IPS-11a (cell line): Measurements from ENCODE around the gene MAST4.
A peak's percentile ranks its signal among the peaks of the same experiment; 100 is the strongest.

Experiments
- H3K4me3 ChIP-seq: one replicate; pipeline ENCODE4 v1.5.1; 2013; ENCODE audit warnings: low read depth, low read length, control low read depth

Gene MAST4

DNA sequence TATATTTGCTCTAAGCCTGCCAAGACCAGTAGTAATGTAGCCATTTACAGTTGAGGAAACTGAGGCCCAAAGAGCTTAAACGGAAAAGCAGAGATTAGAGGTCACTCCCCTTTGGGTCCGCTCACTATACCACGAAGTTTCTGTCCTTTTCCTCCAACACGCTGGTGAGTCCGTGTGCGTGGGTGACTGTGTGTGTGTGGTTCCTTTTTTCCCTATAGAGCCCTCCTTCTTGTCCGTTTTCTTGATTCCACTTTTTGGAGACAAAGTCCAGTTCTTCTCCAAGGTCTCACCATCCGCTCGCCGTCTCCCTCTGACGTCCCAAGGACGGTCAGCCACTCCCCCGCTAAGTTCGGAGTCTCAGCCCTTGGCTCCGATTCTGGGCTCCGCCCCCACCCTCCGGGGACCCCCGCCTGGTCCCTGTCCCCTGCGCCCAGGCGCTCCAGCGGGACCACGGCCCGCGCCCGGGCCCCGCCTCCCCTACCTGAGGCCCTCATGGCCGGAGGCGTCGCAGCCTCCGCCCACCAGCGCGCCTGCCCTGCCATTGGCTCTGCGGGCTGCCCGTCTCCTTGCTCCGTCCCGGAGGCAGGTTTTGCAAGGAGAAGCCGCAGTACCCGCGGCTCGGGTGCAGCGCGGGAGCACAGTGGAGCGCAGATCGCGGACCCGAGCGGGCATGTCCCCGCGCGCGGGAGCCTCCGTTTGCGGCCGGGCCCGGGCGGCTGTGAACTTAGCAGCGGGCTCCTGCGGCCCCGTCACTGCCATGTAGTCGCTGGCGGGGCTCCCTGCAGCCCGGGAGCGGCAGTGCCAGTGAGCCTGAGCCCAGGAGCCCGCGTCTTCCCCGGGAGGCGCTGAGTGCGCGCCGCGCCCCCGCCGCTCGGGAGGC lies at the start of gene MAST4:
Gene MAST4, plus strand, starts transcription at position 638 of the 880 bp plus-strand sequence. CDS start 263 bp downstream, outside the sequence.
- peak within 1 kb of the TSS; percentile 58 for H3K4me3 ChIP-seq

DNA sequence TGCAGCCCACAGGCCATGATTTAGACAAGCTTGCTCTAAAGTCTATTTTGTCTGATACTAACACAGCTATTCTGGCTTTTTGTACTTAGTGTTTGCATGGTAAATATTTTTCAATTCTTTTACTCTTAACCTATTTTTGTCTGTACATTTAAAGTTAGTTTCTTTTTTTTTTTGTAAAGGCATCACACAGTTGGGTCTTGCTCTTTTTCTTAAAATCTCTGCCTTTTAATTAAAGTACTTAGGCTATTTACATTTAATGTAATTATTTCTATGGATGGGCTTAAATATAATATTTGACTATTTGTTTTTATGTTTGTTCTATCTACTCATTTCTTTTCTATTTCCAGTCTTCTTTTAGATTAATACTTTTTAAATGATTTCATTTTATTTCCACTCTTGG lies 49.7 kb upstream of the MAST4 start:
- H3K4me3 ChIP-seq, result no peak overlapping the region

DNA sequence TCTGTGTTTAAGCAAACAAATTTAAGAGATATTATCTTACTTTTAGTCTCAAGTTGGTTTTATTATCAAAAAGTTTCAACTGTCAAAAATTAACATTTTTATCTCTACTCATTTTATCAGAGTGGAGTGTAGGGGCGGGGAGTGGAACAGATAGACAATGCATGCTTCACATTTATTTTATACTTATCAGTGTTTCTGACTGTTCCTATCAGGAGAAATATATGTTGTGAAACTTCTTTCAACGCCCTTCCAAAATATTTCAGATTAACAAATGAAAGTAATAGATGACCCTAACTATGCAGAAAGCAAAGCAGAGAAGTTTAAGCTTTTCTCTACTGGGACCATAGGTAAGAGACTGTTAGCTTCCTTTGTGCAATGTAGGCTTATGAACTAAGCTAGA lies 44.9 kb upstream of the MAST4 start:
- no peak overlapping the region for H3K4me3 ChIP-seq

DNA sequence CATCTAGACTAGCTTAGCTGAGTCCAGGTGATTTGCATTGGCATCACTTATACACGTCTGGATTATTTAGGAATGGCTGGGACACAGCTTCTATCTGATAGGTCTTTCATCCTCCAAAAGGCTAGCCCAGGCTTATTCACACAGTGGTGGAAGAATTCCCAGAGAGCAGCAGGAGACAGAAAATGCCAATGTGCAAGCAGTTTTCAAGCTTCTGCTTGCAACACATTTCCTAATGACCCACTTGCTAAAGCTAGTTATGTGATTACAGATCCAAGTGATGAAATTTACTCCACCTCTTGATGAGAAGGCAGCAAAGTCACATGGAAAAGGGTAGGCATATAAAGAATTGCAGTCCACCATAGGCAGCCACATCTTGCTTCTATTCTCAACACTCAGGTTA lies 44.2 kb upstream of the MAST4 start:
- no peak overlapping the region for H3K4me3 ChIP-seq

DNA sequence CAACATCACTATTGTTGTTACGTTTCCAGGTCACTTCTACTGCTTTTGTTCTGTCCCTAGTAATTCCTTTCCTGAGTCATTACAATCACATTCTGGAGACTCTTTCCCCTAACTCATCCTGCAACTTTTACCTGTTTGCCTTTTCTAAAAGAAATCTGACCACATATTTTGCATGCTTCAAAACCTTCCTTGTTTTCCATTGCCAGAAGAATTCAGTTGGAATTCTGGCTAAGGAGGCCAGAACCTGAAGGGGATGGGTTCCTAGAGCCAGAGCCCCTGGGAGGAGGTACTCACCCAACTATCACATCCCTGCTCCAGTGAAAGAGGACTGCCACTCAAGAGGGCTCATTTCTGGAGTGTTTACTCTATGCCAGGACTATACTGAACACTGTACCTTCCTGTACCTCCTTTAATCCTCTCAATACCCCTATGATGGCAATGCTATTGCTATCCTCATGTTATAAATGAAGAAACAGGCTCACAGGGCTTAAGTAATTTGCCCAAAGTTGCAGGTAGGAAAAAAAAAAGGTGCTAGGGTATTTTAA lies 42.8 kb upstream of the MAST4 start:
- H3K4me3 ChIP-seq, result no peak overlapping the region

DNA sequence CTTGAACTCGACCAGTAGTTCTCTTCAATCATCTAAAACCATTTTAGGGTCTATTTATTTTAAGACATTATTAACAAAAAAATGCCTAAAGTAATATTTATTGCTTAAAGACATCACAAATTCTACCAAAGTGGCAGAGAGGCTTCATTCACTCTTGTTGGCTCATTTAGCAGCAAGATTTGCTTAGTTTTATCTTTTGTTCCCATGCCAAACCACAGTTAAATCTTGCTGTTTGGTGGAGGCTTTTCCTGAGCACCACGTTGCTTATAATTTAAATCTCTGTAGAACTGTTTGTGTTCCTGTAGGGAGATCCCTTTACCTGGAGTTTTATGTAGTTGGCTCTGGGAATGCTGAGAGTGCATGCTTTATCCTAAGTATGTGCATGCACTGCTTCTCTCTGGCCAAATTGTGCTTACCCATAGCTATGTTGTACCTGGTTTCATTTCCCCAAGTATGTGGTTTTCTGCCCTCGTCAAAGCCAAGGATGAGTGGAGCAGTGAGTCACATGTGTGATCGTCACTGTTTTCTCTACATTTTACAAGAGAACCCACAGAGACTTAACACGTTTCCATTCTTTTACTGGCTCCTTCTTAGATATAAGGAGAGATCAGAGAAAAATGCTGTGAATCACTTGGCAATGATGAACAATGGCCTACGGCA lies 42.1 kb upstream of the MAST4 start:
- no peak overlapping the region for H3K4me3 ChIP-seq

DNA sequence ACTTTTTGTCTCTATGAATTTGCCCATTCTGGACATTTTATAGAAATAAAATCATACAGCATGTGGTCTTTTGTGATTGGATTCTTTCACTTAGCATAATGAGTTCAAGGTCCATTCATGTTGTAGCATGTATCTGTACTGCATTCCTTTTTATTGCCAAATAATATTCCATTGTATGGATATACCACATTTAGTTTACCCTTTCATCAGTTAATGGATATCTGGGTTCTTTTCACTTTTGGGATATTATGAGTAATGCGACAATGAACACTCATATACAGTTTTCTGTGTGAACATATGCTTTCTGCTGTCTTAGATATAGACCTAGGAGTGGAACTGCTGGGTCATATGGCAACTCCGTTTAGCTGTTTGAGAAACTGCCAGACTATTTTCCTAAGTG lies 41.3 kb upstream of the MAST4 start:
- no peak overlapping the region for H3K4me3 ChIP-seq

DNA sequence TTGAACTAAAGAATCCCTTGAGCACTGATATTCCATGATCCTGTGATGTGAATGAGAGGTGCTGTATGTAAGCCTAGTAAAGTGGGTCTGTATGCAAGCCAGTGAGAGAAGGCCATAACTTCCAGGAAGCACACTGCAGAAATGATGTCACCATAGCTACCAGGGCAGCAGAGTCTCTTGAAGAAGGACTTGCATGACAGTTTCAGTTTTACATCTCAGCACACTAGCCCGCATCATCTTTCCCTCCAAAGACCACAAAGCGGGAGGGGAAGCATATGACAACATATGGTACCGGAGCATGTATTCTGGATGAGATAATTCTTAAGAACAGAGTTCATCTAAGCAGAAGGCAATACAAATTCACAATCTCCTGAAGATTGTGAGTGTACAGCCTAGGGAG lies 37.6 kb upstream of the MAST4 start:
- H3K4me3 ChIP-seq, result no peak overlapping the region

- H3K4me3 ChIP-seq, result no peak overlapping the region
These were observed 35.8 kb upstream of the MAST4 start for GRCh38 chr5:66560371-66560770.

- H3K4me3 ChIP-seq, result no peak overlapping the region
These were observed 34.8 kb upstream of the MAST4 start for GRCh38 chr5:66561256-66561990.

DNA sequence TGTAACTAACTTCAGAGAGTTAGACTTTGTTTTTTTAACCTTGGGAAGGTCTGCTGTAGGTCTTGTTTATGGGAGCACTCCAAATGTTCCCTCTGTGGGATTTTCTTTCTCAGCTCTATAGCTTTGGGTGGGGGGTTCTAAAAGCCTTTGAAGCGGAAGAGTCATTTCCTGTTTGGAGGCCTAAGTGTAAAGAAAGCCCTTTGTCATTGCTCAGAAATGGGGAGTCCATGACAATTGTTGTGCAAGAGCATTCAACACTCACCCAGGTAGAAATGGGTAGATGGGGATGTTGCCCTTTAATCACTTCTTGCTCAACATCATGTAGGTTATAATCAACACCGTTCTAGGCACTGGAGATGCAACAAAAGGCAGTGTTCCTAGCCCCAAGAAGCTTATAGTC lies 30.3 kb upstream of the MAST4 start:
- H3K4me3 ChIP-seq, result no peak overlapping the region

- no peak overlapping the region for H3K4me3 ChIP-seq
These were observed 28.7 kb upstream of the MAST4 start for GRCh38 chr5:66567474-66567873.

- no peak overlapping the region for H3K4me3 ChIP-seq
These were observed 26.0 kb upstream of the MAST4 start for GRCh38 chr5:66570201-66570600.

DNA sequence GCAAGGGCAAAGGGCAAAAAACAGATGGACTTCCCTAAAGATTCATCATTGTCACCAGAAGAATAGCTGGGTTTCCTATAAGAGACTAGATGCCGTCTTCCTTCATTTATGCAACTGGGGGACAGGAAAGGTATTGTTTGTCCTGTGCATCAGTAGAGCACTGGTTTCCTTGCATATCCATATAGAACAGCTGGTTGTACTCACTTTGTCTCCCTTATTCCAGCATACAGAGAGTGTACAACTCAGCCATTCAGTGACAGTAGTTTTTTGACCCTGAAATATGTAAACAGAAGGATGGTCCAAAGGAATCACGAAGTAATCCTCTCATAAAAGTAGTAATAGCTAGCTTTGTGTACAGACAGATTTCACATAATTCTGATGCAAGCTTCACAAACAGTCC lies 22.5 kb upstream of the MAST4 start:
- H3K4me3 ChIP-seq, result no peak overlapping the region

DNA sequence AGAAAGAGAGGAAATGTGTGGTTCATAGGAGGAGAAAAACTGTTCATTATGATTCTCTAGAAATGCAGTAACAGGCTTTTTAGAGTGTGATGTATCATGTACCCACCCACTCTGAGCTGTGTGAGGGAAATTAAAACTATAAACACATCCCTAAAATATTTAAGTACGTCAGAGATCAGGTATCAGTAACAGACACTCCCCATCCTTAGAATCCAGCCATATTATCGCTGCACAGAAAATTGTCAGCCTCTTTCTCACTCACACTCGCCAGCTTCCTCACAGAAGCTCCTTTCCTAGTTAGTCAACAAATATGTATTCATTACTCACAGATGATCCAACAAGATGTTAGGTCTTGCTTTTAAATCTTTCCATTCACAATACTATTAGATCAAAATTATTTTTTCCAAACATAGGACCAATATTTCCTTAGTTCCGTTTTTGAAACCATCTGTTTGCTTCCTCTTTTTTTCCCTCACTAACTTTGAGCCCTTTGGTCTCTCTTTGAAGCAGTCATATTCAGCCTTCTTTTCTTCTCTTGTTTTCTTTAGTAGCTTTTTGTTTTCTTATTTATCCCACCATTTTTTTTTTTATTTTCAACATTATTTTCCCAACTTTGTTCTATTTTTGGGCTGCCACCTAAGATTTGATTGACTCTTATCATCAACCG lies 13.6 kb upstream of the MAST4 start:
- H3K4me3 ChIP-seq, result no peak overlapping the region

GRCh38 chr5:66585291-66585690 lies 10.9 kb upstream of the MAST4 start:
- no peak overlapping the region for H3K4me3 ChIP-seq

DNA sequence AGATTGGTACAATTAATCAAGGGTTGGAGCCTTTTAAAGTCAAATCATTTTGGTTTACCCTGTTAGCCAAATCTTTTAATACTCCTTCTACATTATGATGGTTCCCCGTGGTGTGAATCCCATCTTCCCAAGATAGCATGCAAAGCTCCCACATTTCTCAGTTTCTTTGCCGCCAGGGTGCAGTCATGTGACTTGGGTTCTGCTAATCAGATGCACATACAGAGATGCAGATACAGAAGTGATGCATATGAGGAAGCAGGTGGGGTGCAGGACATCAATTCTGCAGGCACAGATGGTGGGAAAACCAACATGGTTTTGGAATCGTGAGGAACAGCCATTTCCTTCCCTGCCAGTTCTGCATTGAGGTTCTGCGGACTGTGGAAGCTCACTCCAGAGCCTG lies 8.4 kb upstream of the MAST4 start:
- no peak overlapping the region for H3K4me3 ChIP-seq

- H3K4me3 ChIP-seq, result peak overlapping the region; percentile 58
These were observed 516 bp downstream of the MAST4 start for GRCh38 chr5:66596636-66597182.

- peak overlapping the region; percentile 58 for H3K4me3 ChIP-seq
These were observed 1.1 kb downstream of the MAST4 start for GRCh38 chr5:66597183-66597757.

DNA sequence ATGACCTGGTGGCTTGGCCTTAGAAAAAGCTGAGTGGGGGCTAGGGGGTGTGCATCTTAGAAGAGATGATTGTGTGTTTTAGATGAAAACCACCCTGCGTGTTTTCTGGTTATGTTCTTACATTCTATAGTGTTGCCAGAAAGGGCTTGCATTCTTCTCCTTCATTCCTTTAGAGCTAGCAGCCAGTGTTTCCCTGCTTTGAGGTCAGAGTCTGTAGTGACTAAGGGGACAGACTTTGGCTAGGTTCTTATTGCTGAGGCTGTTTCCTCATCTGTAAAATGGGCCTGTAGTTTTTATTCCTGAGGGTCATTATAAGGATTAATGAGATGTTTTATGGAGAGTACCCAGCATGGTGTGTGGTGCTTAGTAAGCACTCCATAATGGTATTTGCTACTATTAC lies 6.4 kb downstream of the MAST4 start:
- H3K4me3 ChIP-seq, result no peak overlapping the region
